DMS153 (cell line): ENCODE measurements around the gene NTMT1.

Source experiments
- DNase-seq: peaks from one replicate; lab custom pipeline; 2025; lab: John Stamatoyannopoulos, UW

NTMT1 gene

GRCh38 chr9:129637102-129637501 is 11.1 kb downstream of the NTMT1 start:
- DNase-seq = no peak

GRCh38 chr9:129637673-129638439 is 11.9 kb downstream of the NTMT1 start:
- no peak for DNase-seq

- DNase-seq = no peak
Observed at GRCh38 chr9:129639034-129639630, 13.2 kb downstream of the NTMT1 start.

- DNase-seq = no peak
Observed at GRCh38 chr9:129639756-129640085, 13.8 kb downstream of the NTMT1 start.

- DNase-seq = no peak
Observed at GRCh38 chr9:129640086-129640870, 14.3 kb downstream of the NTMT1 start.

- DNase-seq = no peak
Observed at GRCh38 chr9:129640871-129641749, 15.1 kb downstream of the NTMT1 start.

- peak; percentile 64 for DNase-seq
Observed at GRCh38 chr9:129641750-129642585, 16.0 kb downstream of the NTMT1 start, which contains the start of gene ASB6. ASB6 (minus strand) TSS chr9:129642151; CDS start chr9:129641999, 152 bp downstream.

GRCh38 chr9:129643706-129644105 is 17.7 kb downstream of the NTMT1 start:
- DNase-seq = no peak

- no peak for DNase-seq
Observed at GRCh38 chr9:129644365-129644764, 18.4 kb downstream of the NTMT1 start.

GRCh38 chr9:129644902-129645301 is 18.9 kb downstream of the NTMT1 start:
- no peak for DNase-seq

GRCh38 chr9:129646252-129646651 is 20.3 kb downstream of the NTMT1 start:
- DNase-seq = no peak

GRCh38 chr9:129646654-129647053 is 20.7 kb downstream of the NTMT1 start:
- DNase-seq = no peak

- no peak for DNase-seq
Observed at GRCh38 chr9:129647635-129648034, 21.7 kb downstream of the NTMT1 start.

- no peak for DNase-seq
Observed at GRCh38 chr9:129648092-129648763, 22.3 kb downstream of the NTMT1 start.

- no peak for DNase-seq
Observed at GRCh38 chr9:129648764-129649115, 22.8 kb downstream of the NTMT1 start.

GRCh38 chr9:129649726-129650679 is 24.0 kb downstream of the NTMT1 start:
- no peak for DNase-seq

- no peak for DNase-seq
Observed at GRCh38 chr9:129650680-129651235, 24.8 kb downstream of the NTMT1 start.

GRCh38 chr9:129653823-129654553 is 28.0 kb downstream of the NTMT1 start:
- DNase-seq = no peak
